Left ventricle myocardium inferior (tissue), 1 donor: Measurements from ENCODE around the gene RCE1. TPM values are rescaled to one million over a fixed set of nuclear protein-coding genes. Genes with fewer than 3 reads are reported as not detected.

ENCODE experiments used
- DNase-seq: peaks from one replicate; pipeline ENCODE4 v3.0.0-alpha.2; 2020
- H3K27ac ChIP-seq: fragments of 200-600 bp; replicated peaks from 2 replicates; pipeline ENCODE4 v1.8.0; 2021
- H3K27me3 ChIP-seq: fragments of 200-600 bp; 2 replicates; pipeline ENCODE4 v1.8.0; 2021; ENCODE audit warnings: low read depth
- H3K36me3 ChIP-seq: fragments of 200-600 bp; 2 replicates; pipeline ENCODE4 v1.8.0; 2021
- H3K4me1 ChIP-seq: fragments of 200-600 bp; 2 replicates; pipeline ENCODE4 v1.8.0; 2021
- H3K4me3 ChIP-seq: fragments of 200-600 bp; 2 replicates; pipeline ENCODE4 v1.8.0; 2021; ENCODE audit warnings: mild to moderate bottlenecking, moderate library complexity
- H3K9me3 ChIP-seq: fragments of 200-600 bp; replicated peaks from 2 replicates; pipeline ENCODE4 v1.8.0; 2021
- CTCF ChIP-seq: fragments of 200-600 bp; IDR thresholded peaks from 2 replicates; pipeline ENCODE4 v1.8.0; 2021; ENCODE audit warnings: antibody characterized with exemption, mild to moderate bottlenecking, borderline replicate concordance
- intact Hi-C: fragments of 100-400 bp; cut with micrococcal nuclease; formaldehyde crosslinking; loops from one replicate; pipeline ENCODE4 v1.11.0; 2022
- total RNA-seq: library from RNA; stranded (reverse); fragmentation: NEBNext Ultra II Directional; extraction: Animal tissue kit (Norgen Biotek cat#: 25700); gene quantifications from one replicate; pipeline ENCODE4 v1.2.1, GENCODE V29; 2021
- donor health status: DM: no; HTN: yes; CAD: no; lungs with severe emphysema.

RCE1 gene
- total RNA-seq, 1 donor from 2014 or later = 5.1 TPM

- no peaks in the 10 kb centered on the region for H3K9me3 ChIP-seq
- no peak overlapping the region for H3K4me3 ChIP-seq
- H3K4me1 ChIP-seq = peaks cover 45% of the 10 kb centered on the region
- no peak overlapping the region for H3K27ac ChIP-seq
- no peak for TF ChIP-seq CTCF
- no peaks in the 10 kb centered on the region for H3K27me3 ChIP-seq
- no peak for DNase-seq
- intact Hi-C loops = no loop called here
- peaks cover 21% of the 10 kb centered on the region for H3K36me3 ChIP-seq
Observed at GRCh38 chr11:66840317-66841091, 2.7 kb upstream of the RCE1 start.

DNA sequence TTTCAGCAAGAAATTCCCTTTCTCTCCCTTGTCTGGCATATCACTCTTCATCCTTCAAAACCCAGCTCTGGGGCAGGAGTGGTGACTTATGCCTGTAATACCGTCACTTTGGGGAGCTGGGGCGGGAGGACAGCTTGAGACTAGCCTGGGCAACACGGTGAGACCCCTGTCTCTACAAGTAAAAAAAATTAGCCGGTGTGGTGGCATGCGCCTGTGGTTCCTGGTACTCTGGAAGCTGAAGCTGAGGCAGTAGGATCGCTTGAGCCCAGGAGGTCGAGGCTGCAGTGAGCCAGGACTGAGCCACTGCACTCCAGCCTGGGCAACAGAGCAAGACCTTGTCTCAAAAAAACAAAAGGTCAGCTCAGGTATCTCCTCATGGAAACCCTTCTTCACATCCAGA is 1.4 kb upstream of the RCE1 start:
- Histone ChIP-seq H3K9me3 (no peaks in the 10 kb centered on the region), H3K4me1 (peaks cover 45% of the 10 kb centered on the region), H3K27ac (no peak overlapping the region), H3K36me3 (peaks cover 34% of the 10 kb centered on the region), H3K4me3 (peak overlapping the region; percentile 90), H3K27me3 (no peaks in the 10 kb centered on the region)
- DNase-seq = no peak
- no peak for TF ChIP-seq CTCF
- intact Hi-C loops = no loop called here

DNA sequence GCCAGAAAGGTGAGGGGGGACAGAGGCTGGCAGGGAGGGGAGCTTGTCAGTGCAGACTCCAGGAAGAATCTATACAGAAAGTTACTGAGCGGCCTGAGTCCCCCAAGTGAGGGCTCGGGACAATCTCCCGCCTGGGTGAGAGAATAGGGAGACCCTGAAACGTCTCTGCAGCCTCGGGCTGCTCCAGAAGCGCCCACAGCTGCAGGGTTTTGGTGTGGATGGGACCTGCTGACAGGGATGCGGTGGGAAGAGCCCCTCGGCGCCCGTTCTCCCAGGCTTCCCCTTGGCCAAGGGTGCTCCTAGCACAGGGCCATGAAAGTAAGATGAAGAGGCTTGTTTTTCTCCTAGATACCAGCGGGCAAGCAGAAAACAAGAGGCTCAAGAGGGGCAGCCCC is 743 bp upstream of the RCE1 start:
- Histone ChIP-seq H3K27ac (peak overlapping the region; percentile 95), H3K27me3 (no peaks in the 10 kb centered on the region), H3K4me3 (peak overlapping the region; percentile 90), H3K4me1 (peaks cover 45% of the 10 kb centered on the region), H3K9me3 (no peaks in the 10 kb centered on the region), H3K36me3 (peaks cover 36% of the 10 kb centered on the region)
- intact Hi-C loops = no loop called here
- TF ChIP-seq CTCF = no peak
- DNase-seq = no peak

- intact Hi-C loops = no loop called here
- no peaks in the 10 kb centered on the region for H3K27me3 ChIP-seq
- peak overlapping the region; percentile 95 for H3K27ac ChIP-seq
- H3K9me3 ChIP-seq = no peaks in the 10 kb centered on the region
- peak overlapping the region; percentile 90 for H3K4me3 ChIP-seq
- TF ChIP-seq CTCF = no peak
- peaks cover 32% of the 10 kb centered on the region for H3K36me3 ChIP-seq
- DNase-seq = no peak
- peaks cover 45% of the 10 kb centered on the region for H3K4me1 ChIP-seq
Observed at GRCh38 chr11:66843776-66844495, 695 bp downstream of the RCE1 start.

- Histone ChIP-seq H3K27ac (no peak overlapping the region), H3K36me3 (peaks cover 28% of the 10 kb centered on the region), H3K4me3 (peak overlapping the region; percentile 90), H3K4me1 (peaks cover 43% of the 10 kb centered on the region), H3K9me3 (no peaks in the 10 kb centered on the region), H3K27me3 (no peaks in the 10 kb centered on the region)
- TF ChIP-seq CTCF = no peak
- DNase-seq = no peak
- intact Hi-C loops = no loop called here
Observed at GRCh38 chr11:66844496-66845142, 1.4 kb downstream of the RCE1 start.
